ENCODE measurements around the gene PTER. TPM values are rescaled to one million over a fixed set of nuclear protein-coding genes. Genes with fewer than 3 reads are reported as not detected.

Gene PTER
- total and polyA plus RNA-seq, 2 of the 13 experiments (the other 11 are each of a cell fraction or from before 2014, with no cell fraction given), result 6.1 to 6.6 TPM

DNA sequence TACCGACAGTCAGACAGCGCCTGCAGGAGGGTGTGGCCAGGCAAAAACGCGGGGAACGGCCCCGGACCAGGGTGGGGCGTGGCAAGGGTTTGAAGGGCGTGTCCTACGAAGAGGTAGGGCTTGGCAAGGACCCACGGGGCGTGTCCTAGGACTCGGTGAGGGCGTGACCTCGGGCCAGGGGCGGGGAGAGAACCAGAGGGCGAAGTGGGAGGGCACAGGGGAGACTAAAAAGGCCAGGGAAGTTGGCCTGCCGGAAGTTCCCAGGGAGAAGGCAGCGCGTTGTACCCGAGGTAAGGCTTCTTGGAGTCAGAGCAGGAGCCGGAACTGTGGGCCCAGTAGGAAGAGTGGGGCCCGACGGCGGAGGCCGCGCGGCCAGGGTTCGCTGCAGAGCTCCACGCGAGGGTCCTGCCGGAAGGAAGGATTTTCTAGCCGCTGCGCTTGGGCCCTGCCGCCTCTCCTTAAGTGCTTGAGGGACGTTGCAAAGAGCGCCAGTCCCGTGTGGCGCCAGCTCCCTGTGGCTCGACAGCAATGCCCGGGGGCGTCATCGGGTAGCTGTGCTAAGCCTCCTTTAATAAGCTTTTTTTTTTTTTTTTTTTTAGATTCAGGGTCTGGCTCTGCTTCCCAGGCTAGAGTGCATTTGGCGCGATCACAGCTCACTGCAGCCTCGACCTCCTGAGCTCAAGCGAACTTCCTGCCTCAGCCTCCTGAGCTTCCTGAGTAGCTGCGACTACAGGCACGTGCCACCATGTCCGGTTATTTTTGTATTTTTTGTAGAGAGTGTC, at the start of gene PTER (continued):
- TF ChIP-seq ZNF501 (CRISPR knock-in tag; IDR thresholded peaks at IDR 0.05) (peak; percentile 42; the same call in 1 of the 2 replicates), ZBTB14 (CRISPR knock-in tag; IDR thresholded peaks at IDR 0.05) (no peak), KDM1A (CRISPR knock-in tag; IDR thresholded peaks at IDR 0.05) (no peak), ZMAT3 (CRISPR knock-in tag; conservative IDR thresholded peaks at IDR 0.05) (no peak), NRL (CRISPR knock-in tag; IDR thresholded peaks at IDR 0.05; ENCODE audit: borderline replicate concordance) (0 out of 2 replicates have a peak, but pooled peaks have one; percentile 29), PHB2 (IDR thresholded peaks at IDR 0.05; ENCODE audit: partially characterized antibody) (no peak), KMT2B (CRISPR knock-in tag; IDR thresholded peaks at IDR 0.05) (no peak), PBX2 (CRISPR knock-in tag; IDR thresholded peaks at IDR 0.05) (no peak), TEAD3 (CRISPR knock-in tag; optimal IDR thresholded peaks at IDR 0.05; ENCODE audit: borderline replicate concordance) (no peak), CENPT (CRISPR knock-in tag; IDR thresholded peaks at IDR 0.05; ENCODE audit: low read depth) (no peak), MED1 (CRISPR knock-in tag; IDR thresholded peaks at IDR 0.05) (no peak), AKNA (CRISPR knock-in tag; IDR thresholded peaks at IDR 0.05; ENCODE audit: borderline replicate concordance) (no peak), ZNF331 (CRISPR knock-in tag; IDR thresholded peaks at IDR 0.05) (no peak), ZBTB33 (CRISPR knock-in tag; IDR thresholded peaks at IDR 0.05) (no peak), IRF9 (CRISPR knock-in tag; IDR thresholded peaks at IDR 0.05; ENCODE audit: borderline replicate concordance) (0 out of 2 replicates have a peak, but pooled peaks have one; percentile 30), TAF1 (CRISPR knock-in tag; IDR thresholded peaks at IDR 0.05) (peak; percentile 67), ZNF530 (CRISPR knock-in tag; IDR thresholded peaks at IDR 0.05; ENCODE audit: low read depth) (no peak), TERF1 (CRISPR knock-in tag; IDR thresholded peaks at IDR 0.05) (no peak)
